ENCODE results near the gene LMAN2L.
A peak's percentile ranks its signal among the peaks of the same experiment; 100 is the strongest.

LMAN2L gene

GRCh38 chr2:96715658-96716057, 24.2 kb downstream of the LMAN2L start:
- no peak overlapping the region for H3K4me3 ChIP-seq (ENCODE audit: low read depth, low read length)
- TF ChIP-seq, protein P1, sequence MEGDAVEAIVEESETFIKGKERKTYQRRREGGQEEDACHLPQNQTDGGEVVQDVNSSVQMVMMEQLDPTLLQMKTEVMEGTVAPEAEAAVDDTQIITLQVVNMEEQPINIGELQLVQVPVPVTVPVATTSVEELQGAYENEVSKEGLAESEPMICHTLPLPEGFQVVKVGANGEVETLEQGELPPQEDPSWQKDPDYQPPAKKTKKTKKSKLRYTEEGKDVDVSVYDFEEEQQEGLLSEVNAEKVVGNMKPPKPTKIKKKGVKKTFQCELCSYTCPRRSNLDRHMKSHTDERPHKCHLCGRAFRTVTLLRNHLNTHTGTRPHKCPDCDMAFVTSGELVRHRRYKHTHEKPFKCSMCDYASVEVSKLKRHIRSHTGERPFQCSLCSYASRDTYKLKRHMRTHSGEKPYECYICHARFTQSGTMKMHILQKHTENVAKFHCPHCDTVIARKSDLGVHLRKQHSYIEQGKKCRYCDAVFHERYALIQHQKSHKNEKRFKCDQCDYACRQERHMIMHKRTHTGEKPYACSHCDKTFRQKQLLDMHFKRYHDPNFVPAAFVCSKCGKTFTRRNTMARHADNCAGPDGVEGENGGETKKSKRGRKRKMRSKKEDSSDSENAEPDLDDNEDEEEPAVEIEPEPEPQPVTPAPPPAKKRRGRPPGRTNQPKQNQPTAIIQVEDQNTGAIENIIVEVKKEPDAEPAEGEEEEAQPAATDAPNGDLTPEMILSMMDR (IDR thresholded peaks at IDR 0.05; ENCODE audit: control insufficient read depth, extremely low read depth, insufficient read depth): no peak
- peak; percentile 54 for DNase-seq (ENCODE audit: low read depth)

DNA sequence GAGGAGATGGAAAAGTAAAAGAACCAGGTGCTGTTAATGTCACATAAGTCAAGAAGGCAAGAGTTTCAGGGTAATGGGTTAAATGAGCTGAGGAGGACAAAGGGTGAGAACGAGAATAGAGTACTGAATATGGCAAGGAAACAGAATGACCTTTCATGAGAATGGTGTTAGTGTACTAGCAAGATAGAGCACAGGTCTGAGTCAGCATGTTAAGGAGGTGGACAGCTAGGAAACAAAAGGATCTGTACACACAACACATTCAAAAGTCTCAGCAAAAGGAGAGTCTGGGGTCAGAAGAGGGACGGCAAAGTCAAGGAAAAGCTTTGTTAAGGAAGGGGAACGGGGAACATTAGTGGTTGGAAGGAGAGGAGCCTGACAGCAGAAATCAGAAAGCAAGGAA, 28.9 kb downstream of the LMAN2L start:
- TF ChIP-seq, protein P1 (IDR thresholded peaks at IDR 0.05; ENCODE audit: control insufficient read depth, extremely low read depth, insufficient read depth): no peak
- H3K4me3 ChIP-seq (ENCODE audit: low read depth, low read length): no peak overlapping the region
- no peak for DNase-seq (ENCODE audit: low read depth)

- DNase-seq (ENCODE audit: low read depth): no peak
- TF ChIP-seq, protein P1 (IDR thresholded peaks at IDR 0.05; ENCODE audit: control insufficient read depth, extremely low read depth, insufficient read depth): no peak
- no peak overlapping the region for H3K4me3 ChIP-seq (ENCODE audit: low read depth, low read length)
Measured at GRCh38 chr2:96703021-96703751, 36.7 kb downstream of the LMAN2L start.

DNA sequence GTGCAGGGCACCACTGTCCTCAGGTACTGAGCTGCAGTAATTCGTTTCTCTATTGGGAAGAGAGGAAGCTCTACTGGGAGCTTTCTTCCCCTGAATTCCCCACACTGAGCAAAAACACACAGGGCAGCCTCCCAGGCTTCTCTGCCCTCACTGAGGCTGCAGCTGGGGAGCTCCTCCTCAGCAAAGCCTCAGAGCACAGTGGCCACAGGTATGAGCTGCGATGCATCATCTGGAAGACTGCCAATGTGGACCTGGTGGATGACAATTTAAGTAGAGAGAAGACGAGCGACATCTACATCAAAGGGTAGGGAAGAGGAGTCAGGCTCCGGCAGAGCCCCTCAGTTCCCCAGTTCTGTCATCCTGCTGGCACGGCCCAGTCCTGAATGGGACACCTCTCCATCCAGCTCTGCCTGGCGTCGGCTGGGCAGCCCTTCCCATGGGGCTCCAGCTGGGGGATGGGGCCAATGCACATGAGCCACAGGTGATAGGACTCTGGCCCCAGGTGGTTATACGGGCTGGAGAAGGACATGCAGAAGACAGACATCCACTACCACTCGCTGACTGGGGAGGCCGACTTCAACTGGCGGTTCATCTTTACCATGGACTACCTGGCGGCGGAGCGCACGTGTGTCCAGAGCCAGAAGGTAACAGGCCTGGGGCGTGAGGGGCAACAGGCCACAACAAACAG, 37.6 kb downstream of the LMAN2L start:
- TF ChIP-seq, protein P1 (IDR thresholded peaks at IDR 0.05; ENCODE audit: control insufficient read depth, extremely low read depth, insufficient read depth): no peak
- H3K4me3 ChIP-seq (ENCODE audit: low read depth, low read length): no peak overlapping the region
- DNase-seq (ENCODE audit: low read depth): no peak

DNA sequence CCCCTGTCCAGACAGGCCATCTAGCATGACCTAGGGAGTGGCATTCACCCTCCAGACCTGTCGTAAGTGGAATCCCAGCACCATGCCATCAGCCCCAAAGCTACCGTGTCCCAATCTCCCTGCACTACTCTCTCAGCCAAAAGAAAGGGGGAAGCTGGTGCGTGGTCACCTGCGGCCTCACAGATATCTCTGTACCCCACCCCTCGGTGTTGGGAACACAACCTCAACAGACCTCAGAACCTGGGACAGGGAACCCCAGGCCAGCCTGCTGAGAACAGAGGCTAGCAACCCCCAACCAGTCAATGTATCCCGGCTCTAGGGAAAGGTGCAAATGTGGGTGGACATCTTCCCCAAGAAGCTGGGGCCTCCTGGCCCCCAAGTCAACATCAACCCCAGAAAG, 38.2 kb downstream of the LMAN2L start:
- no peak overlapping the region for H3K4me3 ChIP-seq (ENCODE audit: low read depth, low read length)
- no peak for DNase-seq (ENCODE audit: low read depth)
- TF ChIP-seq, protein P1 (IDR thresholded peaks at IDR 0.05; ENCODE audit: control insufficient read depth, extremely low read depth, insufficient read depth): no peak

- no peak overlapping the region for H3K4me3 ChIP-seq (ENCODE audit: low read depth, low read length)
- TF ChIP-seq, protein P1 (IDR thresholded peaks at IDR 0.05; ENCODE audit: control insufficient read depth, extremely low read depth, insufficient read depth): no peak
- no peak for DNase-seq (ENCODE audit: low read depth)
Measured at GRCh38 chr2:96700086-96700485, 39.8 kb downstream of the LMAN2L start.
